Measurements from ENCODE around the gene MRPL49.

- TF ChIP-seq POLR2A (IDR thresholded peaks at IDR 0.05) (no peak), CTCF (IDR thresholded peaks at IDR 0.05) (no peak)
Measured at GRCh38 chr11:65087827-65088226, 34.3 kb upstream of the MRPL49 start.
